ENCODE data around the gene LYPD3.

Gene LYPD3

GRCh38 chr19:43429395-43429794 lies 36.0 kb downstream of the LYPD3 start:
- no peak for DNase-seq

- peak; percentile 46 for DNase-seq
These were observed 39.6 kb downstream of the LYPD3 start for GRCh38 chr19:43425567-43426392.

- no peak for DNase-seq
These were observed 41.6 kb downstream of the LYPD3 start for GRCh38 chr19:43423779-43424178.

GRCh38 chr19:43422689-43423066 lies 42.7 kb downstream of the LYPD3 start:
- DNase-seq = no peak

GRCh38 chr19:43422000-43422688 lies 43.3 kb downstream of the LYPD3 start:
- no peak for DNase-seq

GRCh38 chr19:43420954-43421353 lies 44.5 kb downstream of the LYPD3 start:
- no peak for DNase-seq

- no peak for DNase-seq
These were observed 48.3 kb downstream of the LYPD3 start for GRCh38 chr19:43416951-43417623.

- DNase-seq = no peak
These were observed 50.9 kb downstream of the LYPD3 start, which contains the start of gene TEX101 for GRCh38 chr19:43414554-43414953. Gene TEX101 (plus strand): TSS chr19:43414890. CDS start chr19:43415920, 1,030 bp downstream.

GRCh38 chr19:43412441-43412840 lies 53.0 kb downstream of the LYPD3 start:
- no peak for DNase-seq
